ENCODE results near the gene PPT1.

GRCh38 chr1:40092706-40093639, 4.1 kb downstream of the PPT1 start:
- TF ChIP-seq, protein P1, sequence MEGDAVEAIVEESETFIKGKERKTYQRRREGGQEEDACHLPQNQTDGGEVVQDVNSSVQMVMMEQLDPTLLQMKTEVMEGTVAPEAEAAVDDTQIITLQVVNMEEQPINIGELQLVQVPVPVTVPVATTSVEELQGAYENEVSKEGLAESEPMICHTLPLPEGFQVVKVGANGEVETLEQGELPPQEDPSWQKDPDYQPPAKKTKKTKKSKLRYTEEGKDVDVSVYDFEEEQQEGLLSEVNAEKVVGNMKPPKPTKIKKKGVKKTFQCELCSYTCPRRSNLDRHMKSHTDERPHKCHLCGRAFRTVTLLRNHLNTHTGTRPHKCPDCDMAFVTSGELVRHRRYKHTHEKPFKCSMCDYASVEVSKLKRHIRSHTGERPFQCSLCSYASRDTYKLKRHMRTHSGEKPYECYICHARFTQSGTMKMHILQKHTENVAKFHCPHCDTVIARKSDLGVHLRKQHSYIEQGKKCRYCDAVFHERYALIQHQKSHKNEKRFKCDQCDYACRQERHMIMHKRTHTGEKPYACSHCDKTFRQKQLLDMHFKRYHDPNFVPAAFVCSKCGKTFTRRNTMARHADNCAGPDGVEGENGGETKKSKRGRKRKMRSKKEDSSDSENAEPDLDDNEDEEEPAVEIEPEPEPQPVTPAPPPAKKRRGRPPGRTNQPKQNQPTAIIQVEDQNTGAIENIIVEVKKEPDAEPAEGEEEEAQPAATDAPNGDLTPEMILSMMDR (IDR thresholded peaks at IDR 0.05; ENCODE audit: low read length), result no peak
- no peak for TF ChIP-seq EZH2 (IDR thresholded peaks at IDR 0.05; ENCODE audit: borderline replicate concordance, low read length)
